Measurements from ENCODE around the gene KCNH6.

KCNH6 gene

GRCh38 chr17:63588797-63589196, 65.6 kb downstream of the KCNH6 start:
- no peak overlapping the region for H3K27ac ChIP-seq (ENCODE audit: low read length)
- no peaks in the 10 kb centered on the region for H3K27me3 ChIP-seq (ENCODE audit: control insufficient read depth in 1 of 2, insufficient read depth in 2 of 2, low read length in 2 of 2)
- no peaks in the 10 kb centered on the region for H3K4me1 ChIP-seq (ENCODE audit: control insufficient read depth, insufficient read depth, low read length)
- H3K4me3 ChIP-seq (ENCODE audit: low read length in 2 of 2), result no peak overlapping the region
- H3K9ac ChIP-seq (ENCODE audit: low read length in 2 of 2), result no peak overlapping the region
- peaks cover 40 to 59% of the 10 kb centered on the region in 2 donors for H3K36me3 ChIP-seq (ENCODE audit: control insufficient read depth in 2 of 2, insufficient read depth in 2 of 2, low read length in 2 of 2)
- no peaks in the 10 kb centered on the region for H3K9me3 ChIP-seq (ENCODE audit: control insufficient read depth in 2 of 2, low read length in 2 of 2)

- Histone ChIP-seq H3K36me3 (ENCODE audit: control insufficient read depth in 2 of 2, insufficient read depth in 2 of 2, low read length in 2 of 2) (peaks cover 39 to 54% of the 10 kb centered on the region in 2 donors), H3K27ac (ENCODE audit: low read length) (no peak overlapping the region), H3K27me3 (ENCODE audit: control insufficient read depth in 1 of 2, insufficient read depth in 2 of 2, low read length in 2 of 2) (no peaks in the 10 kb centered on the region), H3K9me3 (ENCODE audit: control insufficient read depth in 2 of 2, low read length in 2 of 2) (no peaks in the 10 kb centered on the region), H3K4me1 (ENCODE audit: control insufficient read depth, insufficient read depth, low read length) (no peaks in the 10 kb centered on the region), H3K4me3 (ENCODE audit: low read length in 2 of 2) (no peak overlapping the region), H3K9ac (ENCODE audit: low read length in 2 of 2) (no peak overlapping the region)
These were observed 66.5 kb downstream of the KCNH6 start for GRCh38 chr17:63589646-63590045.

GRCh38 chr17:63592797-63593196, 69.6 kb downstream of the KCNH6 start:
- H3K4me1 ChIP-seq (ENCODE audit: control insufficient read depth, insufficient read depth, low read length), result no peaks in the 10 kb centered on the region
- H3K9ac ChIP-seq (ENCODE audit: low read length in 2 of 2), result no peak overlapping the region
- H3K9me3 ChIP-seq (ENCODE audit: control insufficient read depth in 2 of 2, low read length in 2 of 2), result no peaks in the 10 kb centered on the region
- H3K36me3 ChIP-seq (ENCODE audit: control insufficient read depth in 2 of 2, insufficient read depth in 2 of 2, low read length in 2 of 2), result peaks cover 31 to 38% of the 10 kb centered on the region in 2 donors
- no peaks in the 10 kb centered on the region for H3K27me3 ChIP-seq (ENCODE audit: control insufficient read depth in 1 of 2, insufficient read depth in 2 of 2, low read length in 2 of 2)
- no peak overlapping the region for H3K4me3 ChIP-seq (ENCODE audit: low read length in 2 of 2)
- H3K27ac ChIP-seq (ENCODE audit: low read length), result no peak overlapping the region

DNA sequence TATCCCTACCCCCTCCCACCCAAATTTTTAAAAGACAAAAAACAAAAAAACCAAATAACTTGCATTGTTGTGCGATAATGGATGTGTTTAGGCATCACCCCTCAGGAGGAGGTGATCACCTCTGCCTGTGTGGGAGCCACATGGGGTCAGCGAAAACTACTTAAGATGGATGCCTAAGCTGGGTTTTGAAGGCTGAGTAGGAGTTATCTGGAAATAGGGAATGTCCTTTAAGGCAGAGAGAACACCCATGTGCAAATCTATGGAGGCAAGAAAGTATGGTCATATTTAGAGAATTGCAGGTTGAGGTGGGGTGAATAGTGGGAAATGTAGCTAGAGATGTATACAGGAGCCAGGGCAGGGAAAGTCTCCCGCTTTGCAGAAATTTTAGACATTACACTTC, 72.0 kb downstream of the KCNH6 start:
- Histone ChIP-seq H3K9ac (ENCODE audit: low read length in 2 of 2) (no peak overlapping the region), H3K4me3 (ENCODE audit: low read length in 2 of 2) (no peak overlapping the region), H3K36me3 (ENCODE audit: control insufficient read depth in 2 of 2, insufficient read depth in 2 of 2, low read length in 2 of 2) (peaks cover 13 to 19% of the 10 kb centered on the region in 2 donors), H3K4me1 (ENCODE audit: control insufficient read depth, insufficient read depth, low read length) (peaks cover 3% of the 10 kb centered on the region), H3K9me3 (ENCODE audit: control insufficient read depth in 2 of 2, low read length in 2 of 2) (no peaks in the 10 kb centered on the region), H3K27me3 (ENCODE audit: control insufficient read depth in 1 of 2, insufficient read depth in 2 of 2, low read length in 2 of 2) (no peaks in the 10 kb centered on the region), H3K27ac (ENCODE audit: low read length) (no peak overlapping the region)

Measured in stomach smooth muscle (tissue), 2 donors.